Measurements from ENCODE around the gene C1orf174. TPM values are rescaled to one million over a fixed set of nuclear protein-coding genes. Genes with fewer than 3 reads are reported as not detected.

The C1orf174 gene
- total and polyA plus RNA-seq, 2 of the 4 experiments (the other 2 are of a cell fraction): 26.7 to 45.7 TPM

DNA sequence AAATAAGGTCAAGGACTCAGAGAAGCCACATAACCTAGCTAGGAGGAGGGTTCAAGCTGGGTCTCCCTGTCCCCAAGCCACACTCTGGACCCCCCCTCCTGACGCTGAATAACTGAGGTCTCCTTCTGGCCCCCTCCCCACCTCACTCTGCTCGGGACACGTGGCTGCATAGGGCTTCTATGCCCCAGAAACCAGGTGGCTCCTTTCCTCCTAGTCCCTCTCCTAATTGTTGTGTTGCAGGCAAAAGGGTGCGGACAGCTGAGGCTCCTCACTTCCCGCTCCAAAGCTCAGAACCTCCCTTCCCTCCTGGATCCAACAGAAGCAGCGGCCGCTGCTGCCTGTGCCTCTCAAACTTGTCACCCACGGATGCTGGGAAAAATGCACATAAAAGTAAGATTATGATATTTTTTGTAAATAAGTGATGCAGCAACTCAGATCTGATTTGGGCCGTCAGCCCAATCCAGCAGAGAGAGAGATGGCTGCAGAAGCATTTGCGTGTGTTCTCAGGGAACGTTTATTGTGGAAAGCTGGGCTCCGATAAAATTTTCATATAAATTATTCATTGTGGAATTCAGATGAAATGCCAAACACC, 40.8 kb upstream of the C1orf174 start:
- in situ Hi-C loops (cut with MboI; ENCODE audit: low sequenced_read_pairs) (no loop called here), dilution Hi-C loops (cut with HindIII; ENCODE audit: low sequenced_read_pairs, unreplicated experiment) (no loop called here), intact Hi-C loops (cut with micrococcal nuclease) (no loop called here)
- CTCF ChIA-PET: no interaction called here
- POLR2A ChIA-PET (ENCODE audit: unreplicated experiment): no interaction called here
- H4K8ac ChIP-seq (ENCODE audit: low read depth in 2 of 2, low read length in 2 of 2): no peak overlapping the region
- H4K91ac ChIP-seq (ENCODE audit: insufficient read depth, low read depth, low read length): no peak overlapping the region
- no peaks in the 10 kb centered on the region for H3K36me3 ChIP-seq (ENCODE audit: control insufficient read depth, insufficient read depth, low read length)
- no CpG with 5 or more reads among the region's 12 CpGs for WGBS, 2 experiments (ENCODE audit: extremely low coverage in 2 of 2, insufficient read length in 1 of 2)
- no peak overlapping the region for H2BK20ac ChIP-seq (ENCODE audit: low read depth, low read length)
- H3K4me3 ChIP-seq (ENCODE audit: insufficient read depth, low read depth, low read length): no peak overlapping the region
- TF ChIP-seq SMC3 (IDR thresholded peaks at IDR 0.05; ENCODE audit: low read depth, low read length) (no peak), RFX5 (IDR thresholded peaks at IDR 0.05; ENCODE audit: low read depth, low read length) (no peak), RCOR1 (IDR thresholded peaks at IDR 0.05; ENCODE audit: insufficient replicate concordance, low read length) (no peak), CHD1 (IDR thresholded peaks at IDR 0.05; ENCODE audit: low read depth, low read length) (no peak), FOS (IDR thresholded peaks at IDR 0.05; ENCODE audit: low read depth, low read length) (no peak), BHLHE40 (IDR thresholded peaks at IDR 0.05; ENCODE audit: low read depth, low read length) (no peak), MXI1 (IDR thresholded peaks at IDR 0.05; ENCODE audit: borderline replicate concordance, low read depth, low read length) (no peak), NFE2L2 (IDR thresholded peaks at IDR 0.05; ENCODE audit: low read depth, low read length) (no peak), MAZ (IDR thresholded peaks at IDR 0.05; ENCODE audit: borderline replicate concordance, low read depth, low read length) (no peak), CEBPB (IDR thresholded peaks at IDR 0.05; ENCODE audit: low read depth, low read length) (no peak), MAFK (IDR thresholded peaks at IDR 0.05; ENCODE audit: low read depth, low read length) (no peak), POLR2A (IDR thresholded peaks at IDR 0.05; ENCODE audit: low read depth, low read length) (no peak), RAD21 (IDR thresholded peaks at IDR 0.05; ENCODE audit: low read length) (no peak)
- TF ChIP-seq, protein P1, sequence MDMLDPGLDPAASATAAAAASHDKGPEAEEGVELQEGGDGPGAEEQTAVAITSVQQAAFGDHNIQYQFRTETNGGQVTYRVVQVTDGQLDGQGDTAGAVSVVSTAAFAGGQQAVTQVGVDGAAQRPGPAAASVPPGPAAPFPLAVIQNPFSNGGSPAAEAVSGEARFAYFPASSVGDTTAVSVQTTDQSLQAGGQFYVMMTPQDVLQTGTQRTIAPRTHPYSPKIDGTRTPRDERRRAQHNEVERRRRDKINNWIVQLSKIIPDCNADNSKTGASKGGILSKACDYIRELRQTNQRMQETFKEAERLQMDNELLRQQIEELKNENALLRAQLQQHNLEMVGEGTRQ (IDR thresholded peaks at IDR 0.05; ENCODE audit: low read depth, low read length): no peak
- TF ChIP-seq, protein P2, sequence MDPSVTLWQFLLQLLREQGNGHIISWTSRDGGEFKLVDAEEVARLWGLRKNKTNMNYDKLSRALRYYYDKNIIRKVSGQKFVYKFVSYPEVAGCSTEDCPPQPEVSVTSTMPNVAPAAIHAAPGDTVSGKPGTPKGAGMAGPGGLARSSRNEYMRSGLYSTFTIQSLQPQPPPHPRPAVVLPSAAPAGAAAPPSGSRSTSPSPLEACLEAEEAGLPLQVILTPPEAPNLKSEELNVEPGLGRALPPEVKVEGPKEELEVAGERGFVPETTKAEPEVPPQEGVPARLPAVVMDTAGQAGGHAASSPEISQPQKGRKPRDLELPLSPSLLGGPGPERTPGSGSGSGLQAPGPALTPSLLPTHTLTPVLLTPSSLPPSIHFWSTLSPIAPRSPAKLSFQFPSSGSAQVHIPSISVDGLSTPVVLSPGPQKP (IDR thresholded peaks at IDR 0.05; ENCODE audit: borderline replicate concordance, low read depth, low read length): no peak
- TF ChIP-seq, protein P3, sequence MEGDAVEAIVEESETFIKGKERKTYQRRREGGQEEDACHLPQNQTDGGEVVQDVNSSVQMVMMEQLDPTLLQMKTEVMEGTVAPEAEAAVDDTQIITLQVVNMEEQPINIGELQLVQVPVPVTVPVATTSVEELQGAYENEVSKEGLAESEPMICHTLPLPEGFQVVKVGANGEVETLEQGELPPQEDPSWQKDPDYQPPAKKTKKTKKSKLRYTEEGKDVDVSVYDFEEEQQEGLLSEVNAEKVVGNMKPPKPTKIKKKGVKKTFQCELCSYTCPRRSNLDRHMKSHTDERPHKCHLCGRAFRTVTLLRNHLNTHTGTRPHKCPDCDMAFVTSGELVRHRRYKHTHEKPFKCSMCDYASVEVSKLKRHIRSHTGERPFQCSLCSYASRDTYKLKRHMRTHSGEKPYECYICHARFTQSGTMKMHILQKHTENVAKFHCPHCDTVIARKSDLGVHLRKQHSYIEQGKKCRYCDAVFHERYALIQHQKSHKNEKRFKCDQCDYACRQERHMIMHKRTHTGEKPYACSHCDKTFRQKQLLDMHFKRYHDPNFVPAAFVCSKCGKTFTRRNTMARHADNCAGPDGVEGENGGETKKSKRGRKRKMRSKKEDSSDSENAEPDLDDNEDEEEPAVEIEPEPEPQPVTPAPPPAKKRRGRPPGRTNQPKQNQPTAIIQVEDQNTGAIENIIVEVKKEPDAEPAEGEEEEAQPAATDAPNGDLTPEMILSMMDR (conservative IDR thresholded peaks at IDR 0.05; ENCODE audit: low read depth, low read length): no peak
- H3K4me1 ChIP-seq (ENCODE audit: control insufficient read depth, insufficient read depth, low read length): no peaks in the 10 kb centered on the region
- DNase-seq: no peak
- H4K5ac ChIP-seq (ENCODE audit: low read depth, low read length): no peak overlapping the region
- peaks cover 32% of the 10 kb centered on the region for H3K9me3 ChIP-seq (ENCODE audit: control insufficient read depth, insufficient read depth, low read length)
- BruUV-seq (replicated peaks): no TSS peak
- H2AK5ac ChIP-seq (ENCODE audit: low read depth, low read length): no peak overlapping the region
- H3K14ac ChIP-seq (replicated peaks; ENCODE audit: low read depth, low read length): no peak overlapping the region
- H3K9me1 ChIP-seq (ENCODE audit: insufficient read depth, low read length): no peaks in the 10 kb centered on the region
- no peak overlapping the region for H2BK5ac ChIP-seq (ENCODE audit: low read depth, low read length, poor library complexity, severe bottlenecking)
- no peak overlapping the region for H3K18ac ChIP-seq (ENCODE audit: low read depth, low read length)
- H3K79me1 ChIP-seq (ENCODE audit: low read depth in 1 of 2, low read length in 2 of 2): no peaks in the 10 kb centered on the region
- H3K27ac ChIP-seq (ENCODE audit: insufficient read depth, low read length): no peak overlapping the region
- H3K4ac ChIP-seq (ENCODE audit: low read depth, low read length): no peak overlapping the region
- H2AK9ac ChIP-seq (replicated peaks; ENCODE audit: low read depth, low read length, poor library complexity): no peak overlapping the region
- H3K56ac ChIP-seq (ENCODE audit: extremely low read depth, insufficient read depth, low read length): no peak overlapping the region
- H3K23ac ChIP-seq (ENCODE audit: low read depth, low read length): no peak overlapping the region
- H3K27me3 ChIP-seq (ENCODE audit: control insufficient read depth, insufficient read depth, low read length): no peaks in the 10 kb centered on the region
- no peak overlapping the region for H3K9ac ChIP-seq (ENCODE audit: low read depth, low read length)
- H3K4me2 ChIP-seq (ENCODE audit: low read depth, low read length): no peak overlapping the region
- H2BK15ac ChIP-seq (ENCODE audit: low read depth, low read length): no peak overlapping the region
- no peak overlapping the region for H2AFZ ChIP-seq (replicated peaks; ENCODE audit: low read length, poor library complexity)
- H4K20me1 ChIP-seq (ENCODE audit: insufficient read depth, low read length): no peaks in the 10 kb centered on the region
- ATAC-seq (ENCODE audit: low read depth): no peak
- H2BK120ac ChIP-seq (ENCODE audit: low read depth, low read length): no peak overlapping the region

Measured in IMR-90 (cell line).